HEK293 (cell line): ENCODE results near the gene TSPAN3.
A peak's percentile ranks its signal among the peaks of the same experiment; 100 is the strongest.

ENCODE experiments used
- CTCF ChIA-PET: fragments of 350-600 bp; formaldehyde crosslinking; extraction: SDS; loops from one replicate; lab custom pipeline; 2021; ENCODE audit warnings: antibody characterized with exemption; lab: Yijun Ruan, JAX
- POLR2A ChIA-PET: fragments of 300-600 bp; formaldehyde crosslinking; extraction: SDS; loops from one replicate; lab custom pipeline; 2020; ENCODE audit warnings: antibody characterized with exemption, inconsistent platforms; lab: Yijun Ruan, JAX
- H3K27ac ChIP-seq: fragments of 200-500 bp; sonication (Bioruptor generic); 2 replicates; pipeline ENCODE4 v1.5.1; 2014; ENCODE audit warnings: low read depth, low read length, control low read depth, inconsistent platforms; ENCODE audit errors: extremely low read depth
- H3K36me3 ChIP-seq, 2 experiments: fragments of 200-500 bp in 1 of 2; sonication (Bioruptor generic) in 1 of 2; 1 replicate in 1 of 2; 2 replicates in 1 of 2; pipeline ENCODE4 v1.5.1; 2014 to 2017; ENCODE audit warnings: inconsistent platforms in 2 of 2, low read length in 2 of 2; ENCODE audit not compliant: control insufficient read depth in 2 of 2, insufficient read depth in 1 of 2
- H3K4me1 ChIP-seq: fragments of 200-500 bp; sonication (Bioruptor generic); 2 replicates; pipeline ENCODE4 v1.5.1; 2014; ENCODE audit warnings: mild to moderate bottlenecking, low read length, inconsistent platforms; ENCODE audit not compliant: control insufficient read depth, insufficient read depth
- H3K4me3 ChIP-seq: 2 replicates; pipeline ENCODE4 v1.5.1; 2011; ENCODE audit warnings: low read depth, mild to moderate bottlenecking, control low read depth, low read length, moderate library complexity
- H3K9me3 ChIP-seq: fragments of 200-500 bp; sonication (Bioruptor generic); 2 replicates; pipeline ENCODE4 v1.5.1; 2014; ENCODE audit warnings: low read depth, low read length, inconsistent platforms; ENCODE audit not compliant: control insufficient read depth, insufficient read depth
- EGR2 ChIP-seq: fragments of 450-650 bp; formaldehyde crosslinking; IDR thresholded peaks from 2 replicates; pipeline ENCODE4 v1.5.1; 2016; ENCODE audit warnings: low read depth, missing biosample characterization, missing genetic modification characterization
- GLI2 ChIP-seq: fragments of 450-650 bp; formaldehyde crosslinking; IDR thresholded peaks from 2 replicates; pipeline ENCODE4; 2017; ENCODE audit warnings: missing biosample characterization, missing genetic modification characterization, low read depth, borderline replicate concordance
- KLF1 ChIP-seq: fragments of 450-650 bp; formaldehyde crosslinking; IDR thresholded peaks from 2 replicates; pipeline ENCODE4 v1.5.1; 2016; ENCODE audit warnings: missing biosample characterization, missing genetic modification characterization
- PRDM6 ChIP-seq: fragments of 450-650 bp; formaldehyde crosslinking; IDR thresholded peaks from 2 replicates; pipeline ENCODE4 v1.5.1; 2017; ENCODE audit warnings: missing biosample characterization, missing genetic modification characterization
- YY1 ChIP-seq: fragments of 450-650 bp; formaldehyde crosslinking; IDR thresholded peaks from 2 replicates; pipeline ENCODE4 v1.5.1; 2018; ENCODE audit warnings: missing biosample characterization, missing genetic modification characterization
- ZBTB26 ChIP-seq: fragments of 450-650 bp; formaldehyde crosslinking; optimal IDR thresholded peaks from 2 replicates; pipeline ENCODE3; 2016; ENCODE audit warnings: missing biosample characterization, mild to moderate bottlenecking, missing genetic modification characterization
- ZNF157 ChIP-seq: fragments of 450-650 bp; formaldehyde crosslinking; IDR thresholded peaks from 2 replicates; pipeline ENCODE4 v1.5.1; 2016; ENCODE audit warnings: missing biosample characterization, missing genetic modification characterization
- ZNF175 ChIP-seq: fragments of 450-650 bp; formaldehyde crosslinking; IDR thresholded peaks from 2 replicates; pipeline ENCODE4 v1.5.1; 2016; ENCODE audit warnings: missing biosample characterization, missing genetic modification characterization
- ZNF26 ChIP-seq: fragments of 450-650 bp; formaldehyde crosslinking; IDR thresholded peaks from 2 replicates; pipeline ENCODE4 v1.5.1; 2016; ENCODE audit warnings: missing biosample characterization, missing genetic modification characterization
- ZNF274 ChIP-seq, 2 experiments: fragments of 200-500 bp in 1 of 2; fragments of 450-650 bp in 1 of 2; sonication (Bioruptor generic) in 1 of 2; formaldehyde crosslinking in 1 of 2; IDR thresholded peaks; 2 replicates each; pipeline versions ENCODE4 v1.5.1 to v1.6.1; 2014 to 2016; ENCODE audit warnings: borderline replicate concordance in 1 of 2, inconsistent platforms in 1 of 2, low read length in 1 of 2, missing biosample characterization in 1 of 2, missing genetic modification characterization in 1 of 2
- ZNF341 ChIP-seq: fragments of 450-650 bp; formaldehyde crosslinking; IDR thresholded peaks from 2 replicates; pipeline ENCODE4; 2016; ENCODE audit warnings: low read depth, missing biosample characterization, missing genetic modification characterization
- ZNF362 ChIP-seq: fragments of 450-650 bp; formaldehyde crosslinking; IDR thresholded peaks from 2 replicates; pipeline ENCODE4 v1.5.1; 2016; ENCODE audit warnings: missing biosample characterization, missing genetic modification characterization
- ZNF571 ChIP-seq: fragments of 450-650 bp; formaldehyde crosslinking; IDR thresholded peaks from 2 replicates; pipeline ENCODE4 v1.5.0; 2017; ENCODE audit warnings: missing biosample characterization, missing genetic modification characterization
- ZNF645 ChIP-seq: fragments of 450-650 bp; formaldehyde crosslinking; IDR thresholded peaks from 2 replicates; pipeline ENCODE4; 2016; ENCODE audit warnings: missing biosample characterization, missing genetic modification characterization
- ZNF660 ChIP-seq: fragments of 450-650 bp; IDR thresholded peaks from 2 replicates; pipeline ENCODE4 v1.5.1; 2018; ENCODE audit warnings: missing biosample characterization, mild to moderate bottlenecking, missing genetic modification characterization
- ZNF670 ChIP-seq: fragments of 450-650 bp; formaldehyde crosslinking; IDR thresholded peaks from 2 replicates; pipeline ENCODE4 v1.5.1; 2016; ENCODE audit warnings: missing biosample characterization, missing genetic modification characterization, low read depth
- ZNF777 ChIP-seq: fragments of 450-650 bp; formaldehyde crosslinking; IDR thresholded peaks from 2 replicates; pipeline ENCODE4 v1.5.1; 2017; ENCODE audit warnings: missing biosample characterization, missing genetic modification characterization, borderline replicate concordance
- ZNF785 ChIP-seq: fragments of 450-650 bp; formaldehyde crosslinking; IDR thresholded peaks from 2 replicates; pipeline ENCODE4 v1.5.1; 2016; ENCODE audit warnings: missing biosample characterization, missing genetic modification characterization

Gene TSPAN3

GRCh38 chr15:77063249-77063648 lies 7.7 kb downstream of the TSPAN3 start (continued):
- no peak for TF ChIP-seq GLI2 (tag by site-specific recombination)
- TF ChIP-seq ZNF670 (tag by site-specific recombination), result no peak
- TF ChIP-seq ZNF660, result no peak
- no peak for TF ChIP-seq ZNF157
- TF ChIP-seq ZNF645 (tag by site-specific recombination), result no peak
- no peak for TF ChIP-seq ZNF785
- TF ChIP-seq ZNF777 (tag by site-specific recombination), result no peak
- TF ChIP-seq ZNF362 (tag by site-specific recombination), result 0 out of 2 replicates have a peak, but pooled peaks have one; percentile 31
- TF ChIP-seq YY1, result no peak
- TF ChIP-seq ZBTB26, result no peak
- no peak for TF ChIP-seq KLF1

GRCh38 chr15:77060546-77060945 lies 10.4 kb downstream of the TSPAN3 start:
- Histone ChIP-seq H3K27ac (no peak overlapping the region), H3K36me3 (peaks cover 0 to 3% of the 10 kb centered on the region in 2 experiments; a peak in 2 of 3 replicates), H3K9me3 (no peaks in the 10 kb centered on the region), H3K4me3 (no peak overlapping the region), H3K4me1 (peaks cover 59% of the 10 kb centered on the region)
- ChIA-PET CTCF (interaction anchor here (0.6 to 1.5 kb wide), 7 partner anchors 10 to 483 kb away, joined by 3 to 6 read pairs (median 6); no protein-coding TSS in a partner anchor), POLR2A (interaction anchor here (3.3 kb wide), 1 partner anchor 11 kb away, joined by 13 read pairs; the partner anchor contains the start of gene TSPAN3)
- TF ChIP-seq ZNF341 (tag by site-specific recombination), result peak; percentile 48; the same call in 1 of the 2 replicates
- TF ChIP-seq ZNF660, result no peak

GRCh38 chr15:77059786-77060361 lies 11.0 kb downstream of the TSPAN3 start:
- no peak overlapping the region for H3K27ac ChIP-seq
- no peaks in the 10 kb centered on the region for H3K9me3 ChIP-seq
- ChIA-PET CTCF (interaction anchor here (0.7 to 1.5 kb wide), 5 partner anchors 9 to 484 kb away, joined by 3 to 6 read pairs (median 4); no protein-coding TSS in a partner anchor), POLR2A (interaction anchor here (3.3 kb wide), 1 partner anchor 11 kb away, joined by 13 read pairs; the partner anchor contains the start of gene TSPAN3)
- peaks cover 53% of the 10 kb centered on the region for H3K4me1 ChIP-seq
- no peak overlapping the region for H3K4me3 ChIP-seq
- H3K36me3 ChIP-seq, result peaks cover 0 to 6% of the 10 kb centered on the region in 2 experiments; a peak in 2 of 3 replicates
- no peak for TF ChIP-seq ZNF175
- no peak for TF ChIP-seq ZNF274 (IDR thresholded peaks at IDR 0.05; ENCODE audit: low read length)
- TF ChIP-seq ZNF274 (tag by site-specific recombination; IDR thresholded peaks at IDR 0.05; ENCODE audit: borderline replicate concordance), result no peak
- TF ChIP-seq ZNF785, result no peak
- TF ChIP-seq ZNF26 (tag by site-specific recombination), result no peak
- TF ChIP-seq EGR2 (tag by site-specific recombination), result no peak
- TF ChIP-seq ZNF571 (tag by site-specific recombination), result no peak
- TF ChIP-seq PRDM6 (tag by site-specific recombination), result 0 out of 2 replicates have a peak, but pooled peaks have one; percentile 20
- TF ChIP-seq, all 188 proteins: peak for 1
